Suprapubic skin (tissue), 4 donors: ENCODE results near the gene OCLN.
"Not testable (repeated sequence)": the region's sequence is repeated elsewhere in the genome, so short reads cannot be mapped to it uniquely, and the experiment has no call there.

Experiments
- CTCF ChIP-seq, 2 donors: fragments of 200-600 bp in 1 of 2; fragments of 450-650 bp in 1 of 2; sonication (generic) in 1 of 2; IDR thresholded peaks; one replicate each; pipeline ENCODE4 v1.5.1; 2016 to 2019; ENCODE audit warnings: antibody characterized with exemption in 2 of 2, mild to moderate bottlenecking in 1 of 2, moderate library complexity in 1 of 2
- POLR2A ChIP-seq, 2 donors: fragments of 450-650 bp; IDR thresholded peaks; one replicate each; pipeline ENCODE4 v1.6.1; 2017; ENCODE audit warnings: antibody characterized with exemption in 2 of 2, mild to moderate bottlenecking in 2 of 2, moderate library complexity in 2 of 2
- POLR2AphosphoS5 ChIP-seq, 3 donors: sonication (generic); formaldehyde crosslinking; IDR thresholded peaks; one replicate each; pipeline ENCODE4 v1.6.1; 2017; ENCODE audit warnings: antibody characterized with exemption in 3 of 3

DNA sequence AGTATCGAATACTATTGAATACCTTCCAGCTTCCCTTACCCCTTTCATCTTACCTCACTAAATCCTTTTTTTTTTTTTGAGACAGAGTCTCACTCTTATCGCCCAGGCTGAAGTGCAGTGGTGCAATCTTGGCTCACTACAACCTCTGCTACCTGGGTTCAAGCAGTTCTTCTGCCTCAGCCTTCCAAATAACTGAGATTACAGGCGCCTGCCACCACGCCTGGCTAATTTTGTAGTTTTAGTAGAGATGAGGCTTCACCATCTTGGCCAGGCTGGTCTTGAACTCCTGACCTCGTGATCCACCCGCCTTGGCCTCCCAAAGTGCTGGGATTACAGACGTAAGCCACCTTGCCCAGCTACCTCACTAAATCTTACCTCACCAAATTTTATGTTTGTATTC is 14.3 kb upstream of the OCLN start:
- not testable (repeated sequence) for TF ChIP-seq POLR2AphosphoS5, CTCF, POLR2A (IDR thresholded peaks at IDR 0.05)
